Osteoblast (primary cell): ENCODE data around the gene REPS1. TPM values are rescaled to one million over a fixed set of nuclear protein-coding genes. Genes with fewer than 3 reads are reported as not detected.

Source experiments
- DNase-seq: peaks from one replicate; pipeline ENCODE4 v3.0.0; 2011; ENCODE audit warnings: low spot score, mixed read lengths; ENCODE audit not compliant: insufficient read length; ENCODE audit errors: missing footprints
- H2AFZ ChIP-seq: 2 replicates; pipeline ENCODE4 v1.6.0; 2011; ENCODE audit warnings: mild to moderate bottlenecking, low read length
- H3K27ac ChIP-seq: 2 replicates; pipeline ENCODE4 v1.5.1; 2011; ENCODE audit warnings: mild to moderate bottlenecking, low read depth, low read length, moderate library complexity
- H3K27me3 ChIP-seq: 2 replicates; pipeline ENCODE4 v1.6.0; 2012; ENCODE audit warnings: mild to moderate bottlenecking, control low read depth, inconsistent platforms, low read length, moderate library complexity; ENCODE audit not compliant: insufficient read depth
- H3K36me3 ChIP-seq: 2 replicates; pipeline ENCODE4 v1.5.1; 2011; ENCODE audit warnings: mild to moderate bottlenecking, low read length, control low read depth, moderate library complexity; ENCODE audit not compliant: insufficient read depth
- H3K4me1 ChIP-seq: 2 replicates; pipeline ENCODE4 v1.5.1; 2011; ENCODE audit warnings: mild to moderate bottlenecking, low read length, control low read depth, moderate library complexity; ENCODE audit not compliant: insufficient read depth
- H3K4me2 ChIP-seq: 2 replicates; pipeline ENCODE4 v1.6.0; 2011; ENCODE audit warnings: mild to moderate bottlenecking, low read length; ENCODE audit not compliant: insufficient read depth
- H3K4me3 ChIP-seq: fragments of 200-600 bp; sonication (generic); 3 replicates; pipeline ENCODE4 v1.5.1; 2012; ENCODE audit warnings: mild to moderate bottlenecking, low read length, inconsistent platforms; ENCODE audit not compliant: insufficient read depth
- H3K79me2 ChIP-seq: 2 replicates; pipeline ENCODE4 v1.6.0; 2012; ENCODE audit warnings: mild to moderate bottlenecking, low read length, control low read depth, inconsistent platforms; ENCODE audit not compliant: insufficient read depth
- H3K9me3 ChIP-seq: 2 replicates; pipeline ENCODE4 v1.5.1; 2011; ENCODE audit warnings: low read depth, low read length, control low read depth
- H4K20me1 ChIP-seq: 2 replicates; pipeline ENCODE4 v1.6.0; 2012; ENCODE audit warnings: mild to moderate bottlenecking, low read length, control low read depth; ENCODE audit not compliant: insufficient read depth
- CTCF ChIP-seq: IDR thresholded peaks from 2 replicates; pipeline ENCODE4 v1.5.1; 2011; ENCODE audit warnings: mild to moderate bottlenecking, low read depth, low read length, moderate library complexity; ENCODE audit errors: extremely low read depth
- total RNA-seq: library from RNA; depleted of rRNA; stranded (reverse); fragments of >200 nt; gene quantifications from 2 replicates; pipeline ENCODE4 v1.2.3, GENCODE V29; 2012

Gene REPS1
- total RNA-seq, 1 donor: 43.1 TPM

- H3K4me3 ChIP-seq: no peak overlapping the region
- H3K27me3 ChIP-seq: peaks cover 6% of the 10 kb centered on the region
- no peaks in the 10 kb centered on the region for H3K4me1 ChIP-seq
- no peaks in the 10 kb centered on the region for H4K20me1 ChIP-seq
- H3K79me2 ChIP-seq: no peaks in the 10 kb centered on the region
- no peaks in the 10 kb centered on the region for H3K9me3 ChIP-seq
- DNase-seq: no peak
- no peak for TF ChIP-seq CTCF
- H2AFZ ChIP-seq: no peak overlapping the region
- H3K27ac ChIP-seq: no peak overlapping the region
- H3K36me3 ChIP-seq: no peaks in the 10 kb centered on the region
- no peak overlapping the region for H3K4me2 ChIP-seq
Observed at GRCh38 chr6:138857775-138858174, 130.3 kb downstream of the REPS1 start.

- H2AFZ ChIP-seq: no peak overlapping the region
- peaks cover 10% of the 10 kb centered on the region for H3K27me3 ChIP-seq
- no peaks in the 10 kb centered on the region for H3K9me3 ChIP-seq
- no peak overlapping the region for H3K27ac ChIP-seq
- H3K79me2 ChIP-seq: no peaks in the 10 kb centered on the region
- TF ChIP-seq CTCF: no peak
- H3K4me1 ChIP-seq: no peaks in the 10 kb centered on the region
- no peak overlapping the region for H3K4me3 ChIP-seq
- no peaks in the 10 kb centered on the region for H3K36me3 ChIP-seq
- H4K20me1 ChIP-seq: no peaks in the 10 kb centered on the region
- no peak for DNase-seq
- no peak overlapping the region for H3K4me2 ChIP-seq
Observed at GRCh38 chr6:138856654-138857053, 131.4 kb downstream of the REPS1 start.

Other genes starting within 250 kb of the REPS1 start
- 11.2 and 15.3 TPM in 2 replicates for gene CCDC28A, start 214.5 kb downstream of the REPS1 start, total RNA-seq
- gene ECT2L, start 192.2 kb downstream of the REPS1 start, total RNA-seq: under 0.01 TPM in 1 of 2 replicates, not detected in the other
- 42.3 and 43.0 TPM in 2 replicates for gene ABRACL, start 40.5 kb upstream of the REPS1 start, total RNA-seq
- 50.1 and 53.9 TPM in 2 replicates for gene HECA, start 146.8 kb upstream of the REPS1 start, total RNA-seq